Measurements from ENCODE around the gene C2CD3.
"Not testable (repeated sequence)": the region's sequence is repeated elsewhere in the genome, so short reads cannot be mapped to it uniquely, and the experiment has no call there.

GRCh38 chr11:74066663-74067062 is 104.1 kb downstream of the C2CD3 start:
- not testable (repeated sequence) for TF ChIP-seq CTCF, POLR2A (IDR thresholded peaks at IDR 0.05)

Measured in tibial nerve (tissue), 3 donors.